GM19467 (cell line): Measurements from ENCODE around the gene SP2.

Source experiments
- ATAC-seq: cut with Tn5 transposase; IDR thresholded peaks from one replicate; pipeline ENCODE4 v1.9.1; 2021; ENCODE audit warnings: mild to moderate bottlenecking, moderate library complexity; ENCODE audit not compliant: unreplicated experiment

SP2 gene

GRCh38 chr17:47869114-47869513 is 26.9 kb upstream of the SP2 start:
- no peak for ATAC-seq

- ATAC-seq, result no peak
These were observed 26.0 kb upstream of the SP2 start for GRCh38 chr17:47870056-47870455.

- ATAC-seq, result no peak
These were observed 25.0 kb upstream of the SP2 start for GRCh38 chr17:47871048-47871447.

GRCh38 chr17:47872019-47872650 is 23.9 kb upstream of the SP2 start:
- no peak for ATAC-seq

- no peak for ATAC-seq
These were observed 23.3 kb upstream of the SP2 start for GRCh38 chr17:47872651-47873161.

GRCh38 chr17:47873200-47874090 is 22.6 kb upstream of the SP2 start:
- no peak for ATAC-seq

GRCh38 chr17:47875011-47875985 is 20.7 kb upstream of the SP2 start:
- ATAC-seq, result no peak

GRCh38 chr17:47877368-47878034 is 18.5 kb upstream of the SP2 start:
- no peak for ATAC-seq

- no peak for ATAC-seq
These were observed 17.6 kb upstream of the SP2 start for GRCh38 chr17:47878203-47879027.

GRCh38 chr17:47879028-47879585 is 16.9 kb upstream of the SP2 start:
- ATAC-seq, result no peak

- ATAC-seq, result no peak
These were observed 16.1 kb upstream of the SP2 start for GRCh38 chr17:47879776-47880454.

- ATAC-seq, result no peak
These were observed 13.8 kb upstream of the SP2 start for GRCh38 chr17:47882247-47882646.

- no peak for ATAC-seq
These were observed 13.1 kb upstream of the SP2 start for GRCh38 chr17:47882695-47883588.

- no peak for ATAC-seq
These were observed 12.2 kb upstream of the SP2 start for GRCh38 chr17:47883589-47884426.

- no peak for ATAC-seq
These were observed 11.7 kb upstream of the SP2 start for GRCh38 chr17:47884427-47884740.

GRCh38 chr17:47884905-47885730 is 10.9 kb upstream of the SP2 start:
- no peak for ATAC-seq
